H1 (cell line): Measurements from ENCODE around the gene TIMM10B.

Experiments used
- CBX5 ChIP-seq: fragments of 300-800, 300-1000 bp; sonication (generic); IDR thresholded peaks from 2 replicates; pipeline ENCODE4 v1.7.1; 2016; ENCODE audit warnings: antibody characterized with exemption, low read length, low read depth
- EP300 ChIP-seq, 2 experiments: IDR thresholded peaks; 1 replicate in 1 of 2; 2 replicates in 1 of 2; pipeline ENCODE4 v1.6.1; 2011 to 2012; ENCODE audit warnings: low read depth in 2 of 2, low read length in 2 of 2, mild to moderate bottlenecking in 2 of 2, borderline replicate concordance in 1 of 2, inconsistent platforms in 1 of 2, moderate library complexity in 1 of 2
- EZH2 ChIP-seq: fragments of 200-600 bp; sonication (generic); IDR thresholded peaks from 2 replicates; pipeline ENCODE4 v1.7.1; 2012; ENCODE audit warnings: low read depth, mild to moderate bottlenecking, moderate library complexity, low read length, inconsistent platforms; ENCODE audit not compliant: severe bottlenecking
- POLR2A ChIP-seq, 2 experiments: IDR thresholded peaks; 1 replicate in 1 of 2; 2 replicates in 1 of 2; pipeline ENCODE4 v1.6.1; 2011; ENCODE audit warnings: low read depth in 2 of 2, low read length in 2 of 2, mild to moderate bottlenecking in 2 of 2; ENCODE audit errors: control extremely low read depth in 1 of 2
- YY1 ChIP-seq: IDR thresholded peaks from 2 replicates; pipeline ENCODE4 v1.6.1; 2011; ENCODE audit warnings: low read depth, mild to moderate bottlenecking, low read length
- TF ChIP-seq, protein P1 (sequence below), 3 experiments: IDR thresholded peaks; 1 replicate in 2 of 3; 2 replicates in 1 of 3; pipeline versions ENCODE4 v1.5.1 to v1.6.1; 2011; ENCODE audit warnings: low read length in 3 of 3, mild to moderate bottlenecking in 3 of 3, inconsistent platforms in 2 of 3, low read depth in 1 of 3, moderate library complexity in 1 of 3; ENCODE audit not compliant: insufficient read depth in 1 of 3; ENCODE audit errors: control extremely low read depth in 1 of 3
- TF ChIP-seq, protein P2 (sequence below): IDR thresholded peaks from 2 replicates; pipeline ENCODE4 v1.6.1; 2012; ENCODE audit warnings: low read length, inconsistent platforms

- TF ChIP-seq POLR2A (IDR thresholded peaks at IDR 0.05; ENCODE audit: control extremely low read depth in 1 of 2, low read depth in 2 of 2, low read length in 2 of 2) (no peak), YY1 (no peak), EP300 (IDR thresholded peaks at IDR 0.05; ENCODE audit: borderline replicate concordance in 1 of 2, low read depth in 2 of 2, low read length in 2 of 2) (no peak), EZH2 (no peak), CBX5 (no peak)
- TF ChIP-seq, protein P1, sequence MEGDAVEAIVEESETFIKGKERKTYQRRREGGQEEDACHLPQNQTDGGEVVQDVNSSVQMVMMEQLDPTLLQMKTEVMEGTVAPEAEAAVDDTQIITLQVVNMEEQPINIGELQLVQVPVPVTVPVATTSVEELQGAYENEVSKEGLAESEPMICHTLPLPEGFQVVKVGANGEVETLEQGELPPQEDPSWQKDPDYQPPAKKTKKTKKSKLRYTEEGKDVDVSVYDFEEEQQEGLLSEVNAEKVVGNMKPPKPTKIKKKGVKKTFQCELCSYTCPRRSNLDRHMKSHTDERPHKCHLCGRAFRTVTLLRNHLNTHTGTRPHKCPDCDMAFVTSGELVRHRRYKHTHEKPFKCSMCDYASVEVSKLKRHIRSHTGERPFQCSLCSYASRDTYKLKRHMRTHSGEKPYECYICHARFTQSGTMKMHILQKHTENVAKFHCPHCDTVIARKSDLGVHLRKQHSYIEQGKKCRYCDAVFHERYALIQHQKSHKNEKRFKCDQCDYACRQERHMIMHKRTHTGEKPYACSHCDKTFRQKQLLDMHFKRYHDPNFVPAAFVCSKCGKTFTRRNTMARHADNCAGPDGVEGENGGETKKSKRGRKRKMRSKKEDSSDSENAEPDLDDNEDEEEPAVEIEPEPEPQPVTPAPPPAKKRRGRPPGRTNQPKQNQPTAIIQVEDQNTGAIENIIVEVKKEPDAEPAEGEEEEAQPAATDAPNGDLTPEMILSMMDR (IDR thresholded peaks at IDR 0.05; ENCODE audit: control extremely low read depth in 1 of 3, insufficient read depth in 1 of 3, low read depth in 1 of 3, low read length in 3 of 3): no peak
- TF ChIP-seq, protein P2, sequence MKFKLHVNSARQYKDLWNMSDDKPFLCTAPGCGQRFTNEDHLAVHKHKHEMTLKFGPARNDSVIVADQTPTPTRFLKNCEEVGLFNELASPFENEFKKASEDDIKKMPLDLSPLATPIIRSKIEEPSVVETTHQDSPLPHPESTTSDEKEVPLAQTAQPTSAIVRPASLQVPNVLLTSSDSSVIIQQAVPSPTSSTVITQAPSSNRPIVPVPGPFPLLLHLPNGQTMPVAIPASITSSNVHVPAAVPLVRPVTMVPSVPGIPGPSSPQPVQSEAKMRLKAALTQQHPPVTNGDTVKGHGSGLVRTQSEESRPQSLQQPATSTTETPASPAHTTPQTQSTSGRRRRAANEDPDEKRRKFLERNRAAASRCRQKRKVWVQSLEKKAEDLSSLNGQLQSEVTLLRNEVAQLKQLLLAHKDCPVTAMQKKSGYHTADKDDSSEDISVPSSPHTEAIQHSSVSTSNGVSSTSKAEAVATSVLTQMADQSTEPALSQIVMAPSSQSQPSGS: no peak
These were observed 8.4 kb upstream of the TIMM10B start for GRCh38 chr11:6472934-6473333.
